HG02973 (cell line): Measurements from ENCODE around the gene CTAGE9.

Source experiments
- ATAC-seq: cut with Tn5 transposase; IDR thresholded peaks from one replicate; pipeline ENCODE4 v1.9.1; 2021; ENCODE audit warnings: moderate library complexity; ENCODE audit not compliant: unreplicated experiment

The CTAGE9 gene

DNA sequence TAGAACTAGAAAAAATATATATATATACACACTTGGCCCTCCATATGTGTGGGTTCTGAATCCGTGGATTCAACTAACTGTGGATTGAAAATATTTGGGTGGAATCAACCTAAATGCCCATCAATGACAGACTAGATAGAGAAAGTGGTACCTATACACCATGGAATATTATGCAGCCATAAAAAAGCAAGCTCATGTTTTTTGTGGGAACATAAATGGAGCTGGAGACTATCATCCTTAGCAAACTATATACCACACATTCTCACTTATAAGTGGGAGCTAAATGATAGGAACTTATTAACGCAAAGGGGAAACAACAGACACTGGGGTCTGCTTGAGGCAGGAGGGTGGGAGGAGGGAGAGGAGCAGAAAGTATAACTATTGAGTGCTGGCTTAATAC lies 37.6 kb downstream of the CTAGE9 start:
- ATAC-seq = no peak

DNA sequence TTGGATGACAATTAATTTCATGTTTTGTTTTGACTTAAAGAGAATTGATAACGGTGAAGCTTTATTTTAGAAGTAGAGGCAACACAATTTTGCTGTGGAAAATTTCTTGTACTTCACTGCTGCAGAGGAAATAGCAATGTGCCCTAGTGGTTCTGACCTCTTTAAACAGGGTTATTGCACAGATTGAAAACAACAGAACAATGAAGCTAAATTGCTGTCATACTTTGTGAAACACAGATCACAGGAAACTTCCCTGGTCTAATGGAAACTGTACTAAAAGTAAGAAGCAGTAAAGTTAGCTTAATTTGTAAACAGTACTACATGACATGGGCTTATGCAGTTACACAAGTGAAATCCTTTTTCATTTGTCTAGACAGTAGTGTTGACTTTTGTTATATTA lies 40.9 kb downstream of the CTAGE9 start:
- no peak for ATAC-seq

DNA sequence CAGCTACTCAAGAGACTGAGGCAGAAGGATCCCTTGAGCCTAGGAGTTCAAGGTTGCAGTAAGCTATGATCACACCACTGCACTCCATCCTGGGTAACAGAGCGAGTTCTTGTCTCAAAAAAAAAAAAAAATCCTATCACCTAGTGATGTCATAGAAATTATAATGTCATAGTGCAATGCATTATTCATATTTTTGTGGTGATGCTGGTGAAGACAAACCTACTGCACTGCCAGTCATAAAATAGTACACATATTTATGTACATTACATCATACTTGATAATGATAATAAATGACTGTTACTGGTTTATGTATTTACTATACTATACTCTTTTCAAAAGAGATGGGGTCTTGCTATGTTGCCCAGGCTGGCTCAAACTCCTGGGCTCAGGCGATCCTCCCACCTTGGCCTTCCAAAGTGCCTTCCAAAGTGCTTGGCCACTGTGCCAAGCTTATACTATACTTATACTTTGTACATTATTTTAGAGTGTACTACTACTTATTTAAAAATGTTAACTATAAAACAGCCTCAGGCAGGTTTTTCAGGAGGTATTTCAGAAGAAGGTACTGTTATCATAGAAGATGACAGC lies 47.1 kb downstream of the CTAGE9 start:
- no peak for ATAC-seq

DNA sequence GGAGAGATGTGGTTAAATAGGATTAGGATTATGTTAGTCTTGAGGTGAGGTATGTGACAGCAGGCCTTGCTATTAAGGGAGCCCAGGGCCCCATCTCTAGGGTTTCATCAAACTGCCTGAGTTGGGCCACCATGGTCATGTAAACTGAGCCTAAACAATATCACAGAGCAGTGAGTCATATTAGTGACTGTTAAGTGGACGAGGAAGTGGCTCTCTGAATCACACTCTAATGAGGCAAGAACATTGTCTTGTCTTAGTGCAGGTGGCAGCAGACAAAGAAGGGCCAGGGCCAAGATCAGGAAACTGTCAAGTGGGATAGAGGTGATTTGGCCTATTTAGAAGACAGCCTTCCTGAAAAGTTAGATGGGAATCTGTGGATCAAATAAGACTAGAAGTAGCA lies 50.6 kb downstream of the CTAGE9 start:
- ATAC-seq = no peak
